NCI-H2107 treated with DMSO at 0.1 percent for 48 hours (cell line): ENCODE measurements around the gene MED19.
A peak's percentile ranks its signal among the peaks of the same experiment; 100 is the strongest.
"Not testable (repeated sequence)": the region's sequence is repeated elsewhere in the genome, so short reads cannot be mapped to it uniquely, and the experiment has no call there.

Experiments used
- DNase-seq: peaks from one replicate; lab custom pipeline; 2025; ENCODE audit not compliant: unreplicated experiment; lab: John Stamatoyannopoulos, UW

The MED19 gene

GRCh38 chr11:57711414-57712255, at the start of gene MED19:
Gene MED19, minus strand, starts transcription at chr11:57712215. Its CDS starts 36 bp downstream, at chr11:57712179.
- DNase-seq, result peak; percentile 49

DNA sequence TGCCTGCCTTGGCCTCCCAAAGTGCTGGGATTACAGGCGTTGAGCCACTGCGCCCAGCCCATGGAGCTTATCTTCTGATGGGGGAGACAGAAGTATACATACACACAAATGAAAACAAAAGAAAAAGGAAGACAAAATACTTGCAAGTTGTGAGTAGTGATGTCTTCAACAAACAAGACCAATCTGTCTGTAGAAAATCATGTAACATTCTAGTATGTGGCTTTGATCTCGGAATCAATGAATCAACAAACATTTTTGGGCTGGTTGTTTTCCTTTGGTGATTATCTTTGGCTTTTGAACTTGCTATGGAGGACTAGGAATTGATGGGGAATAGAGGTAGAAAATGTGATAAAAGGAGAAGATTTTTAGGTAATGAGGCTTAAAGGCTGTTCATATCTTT, 46.2 kb upstream of the MED19 start:
- DNase-seq, result no peak

DNA sequence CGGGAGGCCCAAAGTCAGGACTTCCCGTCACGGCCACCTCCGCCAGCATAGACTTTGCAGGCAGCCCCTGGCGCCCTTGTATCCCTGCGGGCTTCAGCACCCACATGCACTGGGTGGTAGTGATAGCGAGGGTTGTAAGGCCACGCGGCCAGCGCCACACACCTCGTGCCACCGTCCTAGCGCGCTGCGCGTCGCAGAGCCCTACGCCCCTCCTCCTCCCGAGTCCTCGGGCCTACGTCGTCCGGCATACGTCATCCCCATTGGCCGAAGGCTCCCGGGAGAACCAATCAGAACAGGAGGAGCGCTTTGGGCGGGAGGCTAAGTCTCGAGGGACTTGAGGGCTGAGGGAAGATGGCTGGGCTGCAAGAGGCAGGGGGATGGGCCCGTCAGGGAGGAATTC, 40.9 kb upstream of the MED19 start:
- DNase-seq, result no peak

GRCh38 chr11:57751676-57752253, 39.8 kb upstream of the MED19 start, which contains the start of gene BTBD18:
Gene BTBD18, minus strand, starts transcription at chr11:57751819. Its CDS starts 631 bp downstream, at chr11:57751188.
- no peak for DNase-seq

DNA sequence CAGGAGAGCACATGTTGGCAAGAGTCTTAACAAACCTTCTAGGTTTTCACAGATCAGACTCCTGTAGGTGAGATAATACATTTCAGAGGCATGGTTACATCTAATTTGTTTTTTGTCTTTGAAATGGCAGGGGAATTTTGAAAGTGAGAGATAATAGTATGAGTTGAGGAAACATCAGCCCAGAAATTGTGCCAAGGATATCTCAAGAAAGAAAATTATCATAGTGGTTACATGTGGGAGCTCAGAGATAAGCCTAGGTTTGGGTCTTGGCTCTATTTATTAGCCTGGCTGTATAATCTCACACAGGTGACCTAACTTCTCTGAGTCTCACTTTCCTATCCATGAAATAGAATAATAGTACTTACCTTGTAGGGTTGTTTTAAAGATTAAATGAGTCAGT, 39.2 kb upstream of the MED19 start:
- DNase-seq, result no peak

GRCh38 chr11:57746920-57747319, 34.9 kb upstream of the MED19 start:
- no peak for DNase-seq

- no peak for DNase-seq
Observed at GRCh38 chr11:57745206-57745605, 33.2 kb upstream of the MED19 start.

GRCh38 chr11:57744357-57744756, 32.3 kb upstream of the MED19 start:
- DNase-seq, result no peak

DNA sequence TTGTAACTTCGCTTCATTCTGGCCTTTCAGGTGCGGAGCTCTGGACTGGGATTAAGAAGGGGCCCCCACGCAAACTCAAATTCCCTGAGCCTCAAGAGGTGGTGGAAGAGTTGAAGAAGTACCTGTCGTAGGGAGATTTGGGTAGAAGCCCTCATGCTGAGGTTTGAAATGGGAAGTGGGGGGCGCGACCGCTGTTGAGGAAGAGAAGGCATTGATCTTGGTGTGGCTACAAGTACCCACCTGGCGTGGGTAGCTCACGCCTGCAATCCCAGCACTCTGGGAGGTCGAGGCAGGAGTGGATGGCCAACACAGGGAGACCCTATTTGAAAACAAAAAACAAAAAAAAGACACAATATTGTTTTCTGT, 30.1 kb upstream of the MED19 start:
- DNase-seq, result no peak

GRCh38 chr11:57741132-57742086, 29.4 kb upstream of the MED19 start, which contains the start of gene SELENOH:
Gene SELENOH, plus strand, starts transcription at chr11:57741491. Its CDS starts 105 bp downstream, at chr11:57741596.
- peak; percentile 93 for DNase-seq

DNA sequence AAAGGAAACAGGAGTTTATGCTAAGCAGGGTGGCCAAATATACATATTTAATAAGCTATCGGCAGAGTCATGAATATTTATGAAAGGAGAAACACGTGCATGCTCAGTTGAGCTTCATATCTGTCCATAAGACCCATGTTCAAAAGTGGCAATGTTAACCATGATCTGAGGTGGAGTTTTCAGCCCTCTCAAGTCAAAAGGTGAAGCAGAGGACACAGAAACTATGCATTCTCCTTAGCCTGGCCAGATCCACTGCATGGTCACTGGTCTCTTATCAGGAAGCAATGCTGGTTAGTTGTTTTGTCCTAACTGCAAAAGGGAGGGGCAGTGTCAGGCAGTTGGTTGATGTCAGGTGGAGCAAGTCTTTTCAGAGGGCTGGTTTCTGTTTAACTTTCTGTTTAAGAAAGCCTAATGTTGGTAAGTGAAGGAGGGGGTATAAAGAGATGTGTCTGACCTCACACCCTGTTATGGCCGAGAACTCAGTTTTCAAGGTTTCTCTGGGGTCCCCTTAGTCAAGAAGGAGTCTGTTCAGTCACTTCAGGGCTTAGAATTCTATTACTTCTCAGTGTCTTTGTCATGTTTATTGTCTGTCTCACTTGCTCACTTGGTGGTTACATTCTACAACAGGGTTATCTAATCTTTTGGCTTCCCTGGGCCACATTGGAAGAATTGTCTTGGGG, 23.7 kb upstream of the MED19 start:
- DNase-seq, result no peak

DNA sequence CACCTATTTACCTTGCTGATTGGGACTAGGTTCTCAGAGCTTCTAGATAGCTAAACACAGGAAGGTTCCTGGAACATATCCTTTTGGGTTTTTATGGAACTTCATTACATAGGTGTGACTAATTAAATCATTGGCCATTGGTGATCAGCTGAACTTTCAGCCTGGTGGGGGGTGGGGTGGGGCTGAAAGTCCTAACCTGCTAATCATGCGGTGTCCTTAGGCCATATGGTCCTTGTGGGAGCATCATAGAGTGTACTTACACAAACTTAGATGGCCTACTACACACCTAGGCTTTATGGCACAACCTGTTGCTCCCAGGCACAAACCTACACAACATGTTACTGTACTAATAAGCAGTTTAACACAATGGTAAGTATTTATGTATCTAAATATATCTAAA, 20.6 kb upstream of the MED19 start:
- no peak for DNase-seq

DNA sequence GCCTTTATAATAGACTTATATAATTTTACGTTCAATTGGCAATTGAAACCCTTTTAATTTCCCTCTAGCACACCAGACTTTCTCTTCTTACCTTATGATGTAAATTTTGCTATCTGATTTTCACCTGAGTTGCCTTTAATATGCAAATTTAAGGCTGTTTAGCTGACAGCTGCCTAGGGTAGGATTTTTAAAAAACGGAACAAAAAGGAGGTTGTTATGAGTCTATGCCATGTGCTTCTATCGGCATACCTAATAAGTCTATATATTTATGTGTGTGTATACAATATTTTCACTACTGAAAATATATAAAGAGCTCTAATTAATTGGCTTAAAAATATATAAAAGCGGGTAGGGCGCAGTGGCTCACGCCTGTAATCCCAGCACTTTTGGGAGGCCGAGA, 17.5 kb upstream of the MED19 start:
- DNase-seq, result no peak

DNA sequence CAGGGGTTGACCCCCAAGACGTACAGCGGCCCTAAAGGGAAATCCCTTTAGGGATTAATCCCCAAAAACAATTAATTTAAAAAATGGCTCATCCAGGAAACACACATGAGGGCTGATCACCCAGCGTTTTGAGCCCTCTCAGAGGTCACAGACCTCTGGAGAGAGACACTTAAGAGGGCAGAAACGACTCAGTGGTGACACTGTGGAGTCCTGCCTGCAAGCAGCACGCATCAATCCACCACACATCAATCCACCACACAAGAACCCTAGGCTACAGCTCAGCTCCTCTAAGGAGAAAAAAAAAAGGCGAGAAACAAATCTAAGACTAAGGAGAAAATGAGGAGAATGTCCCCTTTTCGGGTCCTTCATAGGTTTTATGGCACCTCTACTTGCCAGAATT, 16.8 kb upstream of the MED19 start:
- DNase-seq, result no peak

DNA sequence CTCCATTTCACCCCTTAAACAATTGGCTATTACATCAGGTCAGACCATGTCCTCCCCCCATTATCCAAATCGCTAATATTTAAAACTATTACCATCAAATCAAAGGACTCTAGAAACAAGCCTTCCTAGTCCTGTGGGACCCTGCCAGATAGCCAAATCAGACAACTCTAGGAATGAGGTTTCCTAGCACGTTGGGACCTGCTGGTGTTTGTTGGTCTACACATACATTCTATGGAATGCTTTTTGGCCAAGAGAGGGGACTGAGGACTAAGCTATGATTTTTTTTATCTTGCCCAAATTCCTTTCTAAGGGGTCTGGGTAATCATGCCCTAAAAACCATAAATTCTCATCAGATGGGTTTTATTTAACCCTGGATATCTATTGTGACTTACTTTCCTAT, 15.2 kb upstream of the MED19 start:
- no peak for DNase-seq

- not testable (repeated sequence) for DNase-seq
Observed at GRCh38 chr11:57716726-57717125, 4.7 kb upstream of the MED19 start.

GRCh38 chr11:57713835-57714234, 1.8 kb upstream of the MED19 start:
- DNase-seq, result no peak

- peak; percentile 99 for DNase-seq
Observed at GRCh38 chr11:57712256-57713150, 488 bp upstream of the MED19 start, which contains the start of gene TMX2. Gene TMX2, plus strand, starts transcription at chr11:57712593. Its CDS starts 26 bp downstream, at chr11:57712619.

GRCh38 chr11:57709802-57710367, 2.1 kb downstream of the MED19 start:
- DNase-seq, result no peak
